K562 (cell line): ENCODE measurements around the gene HHEX. TPM values are rescaled to one million over a fixed set of nuclear protein-coding genes. Genes with fewer than 3 reads are reported as not detected.

Experiments used
- ATAC-seq: fragments of 200-7000 bp; cut with Tn5 transposase; 3 replicates; pipeline ENCODE4 v1.9.1; 2020; ENCODE audit warnings: moderate library complexity
- BruUV-seq: library from RNA; stranded (reverse); fragments of 400-500 nt; replicated peaks from 2 replicates; lab custom pipeline; 2021; lab: Mats Ljungman, UMichigan
- CTCF ChIA-PET: fragments of 300-600 bp; formaldehyde crosslinking; extraction: SDS; loops from one replicate; lab custom pipeline; 2021; ENCODE audit warnings: low intra/inter-chr PET ratio; lab: Yijun Ruan, JAX
- POLR2A ChIA-PET: fragments of 300-600, 350-650 bp; sonication (Branson Sonifier 250); formaldehyde crosslinking; extraction: SDS; loops from one replicate; lab custom pipeline; 2021; ENCODE audit warnings: antibody characterized with exemption, inconsistent platforms; lab: Yijun Ruan, JAX
- DNase-seq, 4 experiments: peaks; one replicate each; pipeline versions ENCODE4 v3.0.0 to v3.0.0-alpha.2; 2011 to 2018; ENCODE audit warnings: low spot score in 3 of 4, mixed read lengths in 3 of 4; ENCODE audit errors: extremely low read depth in 1 of 4
- FAIRE-seq: peaks from 2 replicates; lab custom pipeline; 2011; peaks lifted over from hg19 to GRCh38; lab: Jason Lieb, UNC
- H2AFZ ChIP-seq: 2 replicates; pipeline ENCODE4 v1.6.0; 2011; ENCODE audit warnings: low read depth, low read length, control low read depth, inconsistent platforms
- H3K27ac ChIP-seq: fragments of 200-600 bp; 3 replicates; pipeline ENCODE4 v1.8.0; 2011; ENCODE audit warnings: low read depth, mild to moderate bottlenecking, control low read depth, inconsistent platforms, low read length, moderate library complexity, mixed read lengths; ENCODE audit errors: extremely low read depth
- H3K27me3 ChIP-seq, 2 experiments: fragments of 300-600 bp in 1 of 2; 2 replicates in 1 of 2; 3 replicates in 1 of 2; pipeline versions ENCODE4 v1.6.0 to v1.8.0; 2011; ENCODE audit warnings: inconsistent platforms in 2 of 2, low read length in 2 of 2, mild to moderate bottlenecking in 1 of 2, mixed read lengths in 1 of 2, moderate library complexity in 1 of 2; ENCODE audit not compliant: control insufficient read depth in 2 of 2, insufficient read depth in 2 of 2
- H3K36me3 ChIP-seq: fragments of 300-600 bp; 3 replicates; pipeline ENCODE4 v1.8.0; 2011; ENCODE audit warnings: mild to moderate bottlenecking, low read length, inconsistent platforms; ENCODE audit not compliant: control insufficient read depth, insufficient read depth
- H3K4me1 ChIP-seq, 2 experiments: fragments of 200-600 bp in 1 of 2; replicated peaks in 1 of 2; 2 replicates in 1 of 2; 3 replicates in 1 of 2; pipeline versions ENCODE4 v1.5.1 to v1.8.0; 2011; ENCODE audit warnings: inconsistent platforms in 2 of 2, low read length in 2 of 2, mild to moderate bottlenecking in 1 of 2, mixed read lengths in 1 of 2, moderate library complexity in 1 of 2; ENCODE audit not compliant: control insufficient read depth in 2 of 2, insufficient read depth in 2 of 2
- H3K4me2 ChIP-seq: 2 replicates; pipeline ENCODE4 v1.6.1; 2011; ENCODE audit warnings: low read length, control low read depth, inconsistent platforms, mixed read lengths; ENCODE audit not compliant: insufficient read depth
- H3K4me3 ChIP-seq: fragments of 200-600 bp; sonication (generic), shearing (Covaris generic); 2 replicates; pipeline ENCODE4 v1.5.1; 2016; ENCODE audit warnings: control low read depth, inconsistent platforms
- H3K79me2 ChIP-seq: fragments of 200-600 bp; 3 replicates; pipeline ENCODE4 v1.8.0; 2011; ENCODE audit warnings: low read length, inconsistent platforms; ENCODE audit not compliant: control insufficient read depth, insufficient read depth
- H3K9ac ChIP-seq, 2 experiments: 2 replicates each; pipeline versions ENCODE4 v1.6.0 to v1.6.1; 2011; ENCODE audit warnings: low read depth in 2 of 2, low read length in 2 of 2, control low read depth in 1 of 2, inconsistent platforms in 1 of 2, mild to moderate bottlenecking in 1 of 2, mixed read lengths in 1 of 2; ENCODE audit not compliant: insufficient read depth in 1 of 2
- H3K9me1 ChIP-seq: one replicate; pipeline ENCODE4 v1.6.0; 2011; ENCODE audit warnings: inconsistent platforms, mild to moderate bottlenecking, low read length, moderate library complexity; ENCODE audit not compliant: control insufficient read depth, insufficient read depth
- H3K9me3 ChIP-seq: replicated peaks from 2 replicates; pipeline ENCODE4 v1.5.1; 2011; ENCODE audit warnings: low read depth, low read length, inconsistent platforms; ENCODE audit not compliant: control insufficient read depth, insufficient read depth
- H4K20me1 ChIP-seq: replicated peaks from 2 replicates; pipeline ENCODE4 v1.6.1; 2011; ENCODE audit warnings: low read length, inconsistent platforms, mixed read lengths; ENCODE audit not compliant: control insufficient read depth, insufficient read depth
- C11orf30 ChIP-seq: fragments of 450-650 bp; IDR thresholded peaks from 2 replicates; pipeline ENCODE4 v1.6.1; 2016; ENCODE audit warnings: low read depth, mild to moderate bottlenecking
- ELF4 ChIP-seq: fragments of 450-650 bp; formaldehyde crosslinking; IDR thresholded peaks from 2 replicates; pipeline ENCODE4 v1.4.0; 2022; ENCODE audit warnings: missing genetic modification characterization
- HDAC8 ChIP-seq: fragments of 450-650 bp; IDR thresholded peaks from 2 replicates; pipeline ENCODE4 v1.6.1; 2016; ENCODE audit warnings: mild to moderate bottlenecking, missing genetic modification characterization, moderate library complexity, missing compliant biosample characterization
- MEF2A ChIP-seq: IDR thresholded peaks from 2 replicates; pipeline ENCODE4 v1.6.1; 2011; ENCODE audit warnings: low read depth, mild to moderate bottlenecking, low read length, moderate library complexity; ENCODE audit not compliant: control insufficient read depth
- SUPT5H ChIP-seq: fragments of 450-650 bp; IDR thresholded peaks from 2 replicates; pipeline ENCODE4 v1.6.1; 2016
- ZNF316 ChIP-seq: fragments of 450-650 bp; IDR thresholded peaks from 2 replicates; pipeline ENCODE4 v1.6.1; 2016
- ZNF384 ChIP-seq: IDR thresholded peaks from 2 replicates; pipeline ENCODE4 v1.6.1; 2012; ENCODE audit warnings: low read depth, low read length, improper control_type of control experiment
- WGBS: fragments of 100-300 bp; shearing (Covaris generic); methylation state at CpG from one replicate; pipeline ENCODE4 v1.1.6; 2016; ENCODE audit warnings: low coverage, mixed read lengths; ENCODE audit not compliant: insufficient coverage; ENCODE audit errors: missing lambda C conversion rate; 5-methylcytosine and 5-hydroxymethylcytosine counted together
- in situ Hi-C: fragments of 300-500 bp; cut with MboI; formaldehyde crosslinking; loops from 4 replicates; pipeline ENCODE4 v1.15.0; 2018; ENCODE audit warnings: inconsistent platforms, mixed read lengths
- intact Hi-C: fragments of 100-400 bp; cut with micrococcal nuclease; formaldehyde crosslinking; loops from 2 replicates; pipeline ENCODE4 v1.14.2; 2022
- polyA plus RNA-seq, 8 experiments: library from polyadenylated mRNA; depleted of rRNA in 4 of 8; stranded (reverse) in 5 of 8; unstranded in 3 of 8; fragments of >200 nt; fragmentation: Nextera tagmentation in 2 of 8; fragmentation: Illumina TruSeq in 1 of 8; extraction: Ambion mirVana in 2 of 8; extraction: Trizol in 1 of 8; gene quantifications; 2 replicates each; pipeline versions ENCODE4 v1.2.1 to v1.2.3, GENCODE V29; 2011 to 2014; ENCODE audit warnings: inconsistent platforms in 1 of 8, missing spikeins in 1 of 8
- total RNA-seq, 7 experiments: library from RNA; depleted of rRNA in 6 of 7; stranded (reverse); fragments of >200 nt in 6 of 7; fragmentation: Illumina TruSeq in 2 of 7; extraction: Trizol in 2 of 7; gene quantifications; 2 replicates each; pipeline versions ENCODE4 v1.2.1 to v1.2.3, GENCODE V29; 2011 to 2021; ENCODE audit warnings: low replicate concordance in 1 of 7

HHEX gene
- total and polyA plus RNA-seq, 9 of the 15 experiments (the other 6 are each of a cell fraction or from before 2014, with no cell fraction given): 37.2 to 133 (median 80.2) TPM

DNA sequence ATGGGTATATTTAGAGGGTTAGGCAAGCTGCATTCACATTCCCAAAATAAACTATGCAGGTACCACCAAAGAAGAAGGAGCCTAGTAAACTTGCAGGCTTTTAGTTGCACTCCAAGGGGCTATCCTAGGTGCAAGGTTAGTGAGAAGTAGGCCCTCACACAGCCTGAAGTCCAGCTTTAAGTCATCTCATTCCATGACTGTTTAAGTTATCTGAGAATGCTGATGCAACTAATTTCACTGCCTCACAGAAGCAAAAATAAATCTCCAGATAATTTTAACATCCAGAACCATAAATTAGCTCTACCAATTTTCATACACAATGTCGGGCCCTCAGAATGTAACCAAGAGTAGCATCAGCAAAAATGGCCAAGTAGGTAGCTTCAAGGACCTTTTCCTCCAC is 34.3 kb upstream of the HHEX start:
- Histone ChIP-seq H3K4me3 (no peak overlapping the region), H3K9ac (no peak overlapping the region), H3K36me3 (peaks cover 50% of the 10 kb centered on the region), H4K20me1 (no peaks in the 10 kb centered on the region), H3K27me3 (no peaks in the 10 kb centered on the region), H3K79me2 (no peaks in the 10 kb centered on the region), H2AFZ (no peak overlapping the region), H3K27ac (no peak overlapping the region), H3K9me1 (no peaks in the 10 kb centered on the region), H3K4me2 (no peak overlapping the region), H3K9me3 (no peaks in the 10 kb centered on the region), H3K4me1 (no peaks in the 10 kb centered on the region)
- DNase-seq: no peak
- no peak for FAIRE-seq
- WGBS: 91% methylated on average over 1 of the region's 1 CpG
- POLR2A ChIA-PET: interaction anchor here (1.0 to 1.2 kb wide), 2 partner anchors 34 to 147 kb away, joined by 3 read pairs; partner anchors contain the start of gene HHEX
- intact Hi-C loops (no loop called here), in situ Hi-C loops (no loop called here)
- BruUV-seq: no TSS peak
- peak; percentile 48 for ATAC-seq
- CTCF ChIA-PET: no interaction called here
- TF ChIP-seq C11orf30 (peak; percentile 38; the same call in 1 of the 2 replicates), SUPT5H (0 out of 2 replicates have a peak, but pooled peaks have one; percentile 32), HDAC8 (tag) (no peak), ELF4 (no peak), ZNF316 (peak; percentile 52; the same call in 1 of the 2 replicates), ZNF384 (no peak), MEF2A (no peak)
